NCI-H187 treated with DMSO at 0.1 percent for 48 hours (cell line): ENCODE measurements around the gene FLT4.

Source experiments
- DNase-seq: peaks from one replicate; lab custom pipeline; 2025; lab: John Stamatoyannopoulos, UW

The FLT4 gene

GRCh38 chr5:180626661-180627385 lies 22.6 kb downstream of the FLT4 start:
- no peak for DNase-seq

- no peak for DNase-seq
Measured at GRCh38 chr5:180625791-180626660, 23.4 kb downstream of the FLT4 start.

- no peak for DNase-seq
Measured at GRCh38 chr5:180625125-180625790, 24.1 kb downstream of the FLT4 start.

GRCh38 chr5:180624587-180624986 lies 24.8 kb downstream of the FLT4 start:
- DNase-seq = no peak

- no peak for DNase-seq
Measured at GRCh38 chr5:180623844-180624243, 25.6 kb downstream of the FLT4 start.

GRCh38 chr5:180623411-180623834 lies 26.0 kb downstream of the FLT4 start:
- DNase-seq = no peak

- DNase-seq = no peak
Measured at GRCh38 chr5:180622910-180623309, 26.5 kb downstream of the FLT4 start.

- no peak for DNase-seq
Measured at GRCh38 chr5:180621311-180621710, 28.1 kb downstream of the FLT4 start.

GRCh38 chr5:180620014-180620413 lies 29.4 kb downstream of the FLT4 start:
- DNase-seq = no peak

- DNase-seq = no peak
Measured at GRCh38 chr5:180619563-180619915, 29.9 kb downstream of the FLT4 start.

- DNase-seq = no peak
Measured at GRCh38 chr5:180618829-180619562, 30.4 kb downstream of the FLT4 start.

- DNase-seq = no peak
Measured at GRCh38 chr5:180618487-180618828, 30.9 kb downstream of the FLT4 start.

GRCh38 chr5:180613814-180614188 lies 35.6 kb downstream of the FLT4 start:
- no peak for DNase-seq

GRCh38 chr5:180613188-180613813 lies 36.1 kb downstream of the FLT4 start:
- DNase-seq = no peak

GRCh38 chr5:180612683-180613082 lies 36.7 kb downstream of the FLT4 start:
- DNase-seq = no peak

- DNase-seq = no peak
Measured at GRCh38 chr5:180611140-180611850, 38.1 kb downstream of the FLT4 start.

GRCh38 chr5:180609817-180610550 lies 39.4 kb downstream of the FLT4 start:
- no peak for DNase-seq

GRCh38 chr5:180609386-180609785 lies 40.0 kb downstream of the FLT4 start:
- no peak for DNase-seq

- DNase-seq = no peak
Measured at GRCh38 chr5:180608572-180609310, 40.7 kb downstream of the FLT4 start.
